Cerebellar cortex (tissue), 1 donor: Measurements from ENCODE around the gene SOCS7.

Experiments
- DNase-seq: peaks from one replicate; pipeline ENCODE4 v3.0.0-alpha.2; 2015; ENCODE audit warnings: low spot score

SOCS7 gene

DNA sequence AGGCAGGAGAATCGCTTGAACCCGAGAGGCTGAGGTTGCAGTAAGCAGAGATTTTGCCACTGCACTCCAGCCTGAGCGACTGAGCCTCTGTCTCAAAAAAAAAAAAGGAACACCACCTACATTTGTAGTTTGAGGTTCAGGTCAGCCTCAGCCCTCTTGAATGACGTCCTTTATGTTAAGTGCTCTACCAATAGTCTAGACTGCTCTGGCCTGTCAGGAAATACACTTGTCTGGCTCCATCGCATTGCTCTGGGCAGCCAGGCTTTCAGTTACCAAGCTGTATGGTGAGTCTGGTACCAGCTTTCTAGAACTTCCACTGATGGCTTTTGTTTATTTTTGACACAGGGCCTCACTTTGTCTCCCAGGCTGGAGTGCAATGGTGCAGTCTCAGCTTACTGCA is 11.4 kb downstream of the SOCS7 start:
- DNase-seq: no peak

DNA sequence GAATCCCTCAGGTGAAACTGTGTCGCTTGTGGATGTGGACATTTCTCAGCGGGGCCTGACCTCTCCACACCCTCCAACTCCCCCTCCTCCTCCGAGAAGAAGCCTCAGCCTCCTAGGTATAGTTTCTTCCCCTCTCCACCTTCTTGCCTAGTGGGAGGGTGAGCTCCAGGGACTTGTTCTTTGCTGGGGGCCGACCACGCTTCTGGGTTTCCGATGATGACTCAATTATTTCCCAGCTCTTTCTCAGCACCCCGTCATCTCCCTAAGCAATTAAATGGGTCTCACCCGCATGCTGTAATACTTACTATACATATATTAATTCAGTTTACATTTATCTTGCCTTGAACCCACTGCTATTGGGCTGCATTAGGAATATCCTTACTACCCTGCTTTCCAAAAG is 13.1 kb downstream of the SOCS7 start:
- no peak for DNase-seq

DNA sequence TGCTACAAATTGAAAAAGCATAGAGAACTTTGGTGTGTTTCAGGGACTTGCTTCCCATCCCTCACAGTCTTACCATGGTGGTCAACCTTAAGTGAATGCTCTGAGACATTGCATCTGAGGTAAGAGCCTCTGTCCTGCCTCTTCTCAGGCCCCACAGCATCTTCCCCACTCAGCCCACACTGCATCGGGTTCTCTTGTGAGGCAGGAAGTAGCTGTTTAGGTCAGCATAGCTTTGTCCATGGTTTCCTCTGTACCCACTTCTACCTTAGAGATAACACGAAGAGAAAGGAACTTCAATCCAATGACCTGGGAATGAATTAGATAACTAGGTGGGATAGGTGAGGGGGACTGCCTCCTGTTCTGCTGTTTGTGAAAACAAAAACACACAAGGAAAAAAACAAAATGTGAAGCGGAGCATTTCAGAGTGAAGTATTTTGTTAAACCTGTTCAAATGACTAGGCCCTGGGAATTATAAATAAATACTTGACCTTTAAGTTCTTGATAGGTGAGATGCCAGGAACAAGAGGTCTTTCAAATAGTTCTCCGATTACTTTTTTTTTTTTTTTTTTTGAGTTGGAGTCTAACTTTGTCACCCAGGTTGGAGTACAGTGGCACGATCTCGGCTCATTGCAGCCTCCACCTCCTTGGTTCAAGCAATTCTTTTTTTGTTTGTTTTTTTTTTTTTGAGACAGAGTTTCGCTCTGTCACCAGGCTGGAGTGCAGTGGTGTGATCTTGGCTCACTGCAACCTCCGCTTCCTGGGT is 17.7 kb downstream of the SOCS7 start:
- DNase-seq: no peak

- no peak for DNase-seq
These were observed 27.8 kb downstream of the SOCS7 start for GRCh38 chr17:38379448-38379847.

DNA sequence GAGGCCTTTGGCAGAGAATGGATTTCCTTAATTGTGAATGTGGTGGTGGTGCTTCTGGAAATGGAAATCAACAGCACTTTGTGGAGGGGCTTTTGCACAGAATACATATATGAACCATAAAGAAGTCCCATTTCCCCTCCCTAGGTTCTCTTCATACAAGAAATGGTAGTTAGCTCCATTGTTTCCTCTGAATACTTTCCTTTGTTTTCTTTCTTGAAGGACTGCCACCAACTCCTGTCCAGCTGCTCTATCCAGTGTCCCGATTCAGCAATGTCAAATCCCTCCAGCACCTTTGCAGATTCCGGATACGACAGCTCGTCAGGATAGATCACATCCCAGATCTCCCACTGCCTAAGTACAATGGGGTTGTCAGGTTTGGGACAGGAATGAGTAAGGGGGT is 43.4 kb downstream of the SOCS7 start:
- no peak for DNase-seq

- no peak for DNase-seq
These were observed 45.6 kb downstream of the SOCS7 start for GRCh38 chr17:38397227-38397626.

DNA sequence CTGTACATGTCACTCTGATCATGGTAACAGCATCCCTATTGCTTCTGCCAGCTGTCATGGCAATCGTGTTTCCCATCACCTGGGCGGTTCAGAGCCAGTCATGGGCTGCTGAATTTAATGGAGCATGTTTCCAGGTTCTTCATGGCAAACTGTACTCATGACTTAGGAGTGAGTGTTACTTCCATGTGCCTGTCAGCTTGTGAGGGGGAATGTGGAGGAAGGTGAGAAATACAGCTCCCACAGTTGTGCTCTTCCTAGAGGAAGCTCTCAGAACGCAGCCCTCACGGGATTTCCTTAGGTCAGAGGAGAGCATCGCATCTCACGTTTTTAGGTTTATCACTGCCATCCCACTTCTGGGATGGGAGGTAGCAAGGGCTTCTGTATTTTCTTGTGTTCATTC is 48.6 kb downstream of the SOCS7 start:
- no peak for DNase-seq

DNA sequence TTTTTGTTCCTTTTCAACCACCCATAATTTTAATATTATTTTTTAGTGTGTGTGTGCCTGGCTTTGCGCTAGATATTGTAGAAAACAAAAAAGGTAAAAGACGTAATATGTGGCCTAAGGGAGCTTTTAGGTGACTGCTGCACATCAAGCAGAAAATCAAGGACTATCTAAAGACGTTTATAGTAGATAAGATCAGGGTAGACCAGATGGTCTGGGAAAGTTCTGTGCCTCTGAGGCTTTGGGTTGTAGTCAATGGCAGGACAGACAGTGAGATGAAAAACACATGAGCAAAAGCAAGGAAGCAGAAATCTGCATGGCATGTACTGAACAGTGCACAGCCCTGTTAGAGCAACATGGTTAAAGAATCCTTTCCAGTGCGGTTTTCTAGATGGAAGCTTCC is 49.8 kb downstream of the SOCS7 start:
- DNase-seq: no peak

DNA sequence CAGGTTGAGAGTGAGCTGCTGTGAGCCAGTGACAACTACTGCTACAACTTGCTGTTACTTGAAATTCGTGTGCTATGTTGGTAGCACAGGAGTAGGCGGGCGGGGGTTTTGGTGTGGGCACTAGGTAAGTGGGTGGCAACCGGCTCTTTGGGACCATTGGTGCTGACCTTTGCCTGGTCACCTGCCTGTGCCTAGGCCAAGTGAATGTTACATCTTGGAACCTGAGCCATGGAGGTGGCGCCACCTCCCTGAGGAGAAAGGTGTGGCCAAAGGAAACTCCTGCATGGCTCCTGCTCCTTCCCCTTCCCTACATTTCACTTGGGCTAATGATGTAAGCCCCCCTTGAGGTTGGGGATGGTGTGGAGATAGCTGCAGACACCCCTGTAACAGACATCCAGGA is 51.3 kb downstream of the SOCS7 start:
- DNase-seq: no peak

- DNase-seq: no peak
These were observed 51.8 kb downstream of the SOCS7 start for GRCh38 chr17:38403491-38403890.

GRCh38 chr17:38404174-38404943 is 52.7 kb downstream of the SOCS7 start:
- DNase-seq: no peak

GRCh38 chr17:38405654-38406053 is 54.0 kb downstream of the SOCS7 start:
- no peak for DNase-seq

- no peak for DNase-seq
These were observed 58.6 kb downstream of the SOCS7 start for GRCh38 chr17:38410201-38410600.

DNA sequence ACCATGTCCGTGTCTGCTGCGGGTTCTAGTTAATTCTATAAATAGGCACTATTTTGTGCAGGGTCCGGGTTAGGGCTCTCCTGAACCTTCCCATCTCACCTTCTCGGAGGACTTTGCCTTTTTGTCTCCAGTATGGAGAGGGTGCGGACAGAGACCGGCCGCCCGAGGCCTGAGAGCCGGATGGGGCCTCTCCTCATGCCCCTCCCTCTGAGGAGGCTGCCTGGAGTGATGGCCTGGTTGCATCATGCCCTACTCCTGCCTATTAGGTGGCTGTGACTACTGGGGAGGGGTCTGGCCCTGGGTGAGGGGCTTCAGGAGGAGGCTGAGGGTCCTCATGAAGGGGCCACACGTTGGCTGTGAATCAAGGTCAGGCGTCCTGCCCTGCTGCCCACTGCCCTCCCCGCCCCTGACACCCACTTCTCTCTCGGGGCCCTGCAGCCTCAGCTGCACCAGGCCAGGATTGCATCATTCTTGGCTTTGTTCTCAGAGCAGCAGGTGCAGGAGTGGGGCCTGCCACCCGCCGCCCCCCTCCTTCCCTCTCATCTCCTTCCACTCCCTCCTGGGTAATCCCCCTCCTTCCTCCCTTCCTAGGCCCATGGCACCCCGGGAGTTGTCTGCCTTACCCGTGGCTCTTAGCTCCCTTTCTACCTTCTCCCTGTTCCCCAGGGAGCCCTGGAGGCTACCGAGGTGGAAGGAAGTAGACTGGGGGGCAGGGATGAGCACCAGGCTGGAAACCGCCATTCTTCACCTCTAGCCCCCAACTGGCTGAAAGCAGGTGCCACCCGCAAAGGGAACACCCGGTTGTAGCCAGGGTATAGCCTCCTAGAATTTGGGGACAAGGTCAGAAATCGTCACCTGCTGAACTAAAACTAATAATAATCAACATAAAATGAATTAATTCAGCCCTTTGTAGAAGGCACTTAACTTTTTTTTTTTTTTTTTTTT is 63.9 kb downstream of the SOCS7 start:
- peak; percentile 72 for DNase-seq

DNA sequence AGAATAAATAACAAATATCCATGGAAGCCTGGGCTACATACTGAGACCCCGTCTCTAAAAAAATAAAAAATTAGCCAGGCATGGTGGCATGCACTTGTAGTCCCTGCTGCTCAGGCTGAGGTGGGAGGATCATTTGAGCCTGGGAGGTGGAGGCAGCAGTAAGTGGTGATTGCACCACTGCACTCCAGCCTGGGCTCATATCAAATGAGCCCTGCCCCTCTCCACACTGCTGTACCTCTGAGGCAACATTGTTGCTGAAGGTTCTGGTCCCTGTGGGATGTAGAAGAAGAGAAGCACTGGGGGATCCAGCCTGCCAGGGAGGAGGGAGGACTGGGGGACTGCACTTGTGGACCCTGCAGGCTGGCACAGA is 65.2 kb downstream of the SOCS7 start:
- DNase-seq: no peak

- DNase-seq: peak; percentile 41
These were observed 65.7 kb downstream of the SOCS7 start for GRCh38 chr17:38417210-38417951.

- DNase-seq: no peak
These were observed 66.5 kb downstream of the SOCS7 start for GRCh38 chr17:38418062-38418692.

DNA sequence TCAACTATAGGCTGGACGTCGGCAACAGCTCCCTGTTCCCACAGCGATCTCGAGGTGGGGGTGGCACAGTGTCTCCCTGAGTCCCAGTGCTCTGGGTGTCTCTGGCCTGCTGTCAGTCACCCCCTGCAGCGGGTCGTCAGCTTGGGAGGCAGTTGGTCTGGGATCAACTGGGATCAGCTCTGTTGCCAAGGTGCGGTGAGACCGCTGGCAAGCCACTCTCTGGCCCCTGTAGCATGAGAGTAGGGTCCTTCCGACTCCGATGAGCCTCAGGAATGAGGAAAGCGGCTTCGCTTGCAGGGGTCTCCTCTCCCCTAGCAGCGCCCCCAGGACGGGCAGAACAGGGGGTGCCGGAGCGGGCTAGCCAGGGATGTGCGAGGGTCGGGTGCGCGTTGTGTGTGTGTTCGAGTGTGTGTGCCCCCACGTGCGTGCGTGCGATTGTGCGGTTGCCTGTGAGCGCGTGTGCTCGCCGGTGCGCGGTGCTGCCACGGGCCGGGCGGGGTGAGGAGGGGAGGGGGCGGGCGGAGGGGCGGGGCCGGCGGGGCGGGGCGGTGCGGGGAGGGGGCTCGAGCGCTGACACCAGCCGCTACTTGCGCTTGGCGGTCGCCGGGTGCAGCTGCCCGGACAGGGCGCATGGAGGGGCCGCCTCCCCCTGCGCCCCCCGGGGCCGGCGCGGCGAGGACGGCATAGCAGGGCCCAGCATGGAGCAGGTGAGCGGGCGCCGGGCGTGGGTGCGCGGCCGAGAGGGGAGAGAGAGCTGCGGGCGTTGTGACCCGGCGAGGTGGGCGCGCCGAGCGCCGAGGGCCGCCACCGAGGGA is 67.3 kb downstream of the SOCS7 start:
- no peak for DNase-seq

- DNase-seq: no peak
These were observed 67.9 kb downstream of the SOCS7 start for GRCh38 chr17:38419508-38419981.

DNA sequence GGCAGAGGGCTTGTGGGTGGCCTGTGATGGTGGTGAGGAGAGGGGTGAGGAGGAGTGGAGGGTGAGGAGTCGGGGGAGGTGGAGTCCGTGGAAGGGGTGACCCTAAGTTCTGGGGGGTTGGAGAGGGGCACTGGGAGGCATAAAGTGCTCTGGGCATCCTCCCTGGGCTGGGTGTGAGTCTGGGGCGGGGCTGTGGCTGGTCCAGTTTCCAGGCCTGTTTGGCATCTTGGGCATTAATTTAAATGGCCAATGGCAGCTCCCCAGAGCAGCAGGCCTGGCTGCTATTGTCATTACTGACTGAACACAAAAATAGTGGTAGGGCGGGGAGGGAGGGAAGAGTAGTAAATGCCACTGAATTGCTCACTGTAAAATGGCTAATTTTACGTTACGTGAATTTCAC is 68.9 kb downstream of the SOCS7 start:
- DNase-seq: peak; percentile 90
